MCF 10A (cell line): ENCODE results near the gene TMBIM4. TPM values are rescaled to one million over a fixed set of nuclear protein-coding genes. Genes with fewer than 3 reads are reported as not detected.

Experiments used
- BruUV-seq: library from RNA; stranded (reverse); fragments of 400-500 nt; replicated peaks from 2 replicates; lab custom pipeline; 2021; lab: Mats Ljungman, UMichigan
- CTCF ChIA-PET: fragments of 300-600 bp; sonication (Branson Sonifier 250); formaldehyde crosslinking; extraction: SDS; loops from one replicate; lab custom pipeline; 2021; ENCODE audit warnings: antibody characterized with exemption, inconsistent platforms; lab: Yijun Ruan, JAX
- POLR2A ChIA-PET: fragments of 300-600, 350-650 bp; sonication (Branson Sonifier 250); formaldehyde crosslinking; extraction: SDS; loops from one replicate; lab custom pipeline; 2020; ENCODE audit warnings: antibody characterized with exemption, inconsistent platforms; lab: Yijun Ruan, JAX
- DNase-seq: peaks from one replicate; pipeline ENCODE4 v3.0.0-alpha.2; 2018; ENCODE audit not compliant: unreplicated experiment
- H3K27ac Mint-ChIP-seq: one replicate; pipeline ENCODE4 v1.8.0; 2022; ENCODE audit warnings: mild to moderate bottlenecking, low read depth, mixed read lengths; ENCODE audit not compliant: unreplicated experiment
- H3K27me3 Mint-ChIP-seq: one replicate; pipeline ENCODE4 v1.8.0; 2022; ENCODE audit warnings: mixed read lengths; ENCODE audit not compliant: insufficient read depth, unreplicated experiment
- H3K36me3 Mint-ChIP-seq: one replicate; pipeline ENCODE4 v1.8.0; 2022; ENCODE audit warnings: mild to moderate bottlenecking, moderate library complexity, mixed read lengths; ENCODE audit not compliant: insufficient read depth, unreplicated experiment
- H3K4me1 Mint-ChIP-seq: one replicate; pipeline ENCODE4 v1.8.0; 2022; ENCODE audit warnings: mixed read lengths; ENCODE audit not compliant: insufficient read depth, unreplicated experiment
- H3K4me3 Mint-ChIP-seq: one replicate; pipeline ENCODE4 v1.8.0; 2022; ENCODE audit warnings: mild to moderate bottlenecking, moderate library complexity, mixed read lengths; ENCODE audit not compliant: unreplicated experiment
- H3K9me3 Mint-ChIP-seq: one replicate; pipeline ENCODE4 v1.8.0; 2022; ENCODE audit warnings: mixed read lengths; ENCODE audit not compliant: unreplicated experiment
- intact Hi-C: fragments of 100-400 bp; cut with micrococcal nuclease; formaldehyde crosslinking; loops from 2 replicates; pipeline ENCODE4 v1.14.1; 2022
- total RNA-seq: library from RNA; stranded (reverse); gene quantifications from 2 replicates; pipeline ENCODE4 v1.2.3, GENCODE V29; 2022
- TF ChIP-seq, protein P1 (sequence below): fragments of 200-600 bp; IDR thresholded peaks from one replicate; pipeline ENCODE4 v1.8.0; 2022; ENCODE audit warnings: antibody characterized with exemption, mild to moderate bottlenecking; ENCODE audit not compliant: unreplicated experiment

The TMBIM4 gene
- total RNA-seq, 1 experiment from 2014 or later = 74.3 TPM

DNA sequence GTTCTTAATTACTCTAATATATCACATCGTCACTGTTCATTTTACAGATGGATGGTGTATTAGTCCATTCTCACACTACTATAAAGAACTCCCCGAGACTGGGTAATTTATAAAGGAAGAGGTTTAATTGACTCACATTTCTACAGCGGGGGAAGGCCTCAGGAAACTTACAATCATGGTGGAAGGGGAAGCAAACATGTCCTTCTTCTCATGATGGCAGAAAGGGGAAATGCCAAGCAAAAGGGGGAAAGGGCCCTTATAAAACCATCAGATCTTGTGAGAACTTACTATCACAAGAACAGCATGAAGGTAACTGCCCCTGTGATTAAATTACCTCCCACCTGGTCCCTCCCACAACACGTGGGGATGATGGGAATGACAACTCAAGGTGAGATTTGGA is 6.5 kb downstream of the TMBIM4 start:
- POLR2A ChIA-PET = no interaction called here
- no peak for DNase-seq

DNA sequence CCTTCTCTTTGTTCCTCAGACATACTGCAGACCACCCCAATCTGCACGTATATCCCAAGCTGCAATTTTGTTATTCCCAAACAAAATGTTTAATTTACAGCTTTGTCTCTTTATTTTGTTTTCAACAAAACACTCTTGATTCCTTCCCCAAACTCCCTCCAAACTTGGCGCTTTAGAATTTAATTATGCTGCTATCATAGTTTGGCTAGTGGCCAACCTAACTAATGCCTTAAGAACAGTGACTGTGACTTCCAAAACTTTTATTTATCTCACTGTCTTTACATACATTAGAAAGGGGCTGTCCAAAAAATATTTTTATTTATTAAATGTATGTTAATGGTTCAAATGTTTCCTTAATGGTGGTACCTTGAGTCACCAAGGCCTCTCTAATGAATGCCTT is 7.1 kb downstream of the TMBIM4 start:
- no TSS peak for BruUV-seq
- ChIA-PET CTCF (interaction anchor here (0.7 to 1.2 kb wide), 2 partner anchors 18 to 1368 kb away, joined by 3 to 4 read pairs; no protein-coding TSS in a partner anchor), POLR2A (interaction anchor here (0.6 kb wide), 1 partner anchor 489 kb away, joined by 3 read pairs; no protein-coding TSS in a partner anchor)
- Mint-ChIP-seq H3K27me3 (no peaks in the 10 kb centered on the region), H3K27ac (no peak overlapping the region), H3K4me3 (no peak overlapping the region), H3K36me3 (peaks cover 30% of the 10 kb centered on the region), H3K9me3 (no peaks in the 10 kb centered on the region), H3K4me1 (peaks cover 6% of the 10 kb centered on the region)
- TF ChIP-seq, protein P1, sequence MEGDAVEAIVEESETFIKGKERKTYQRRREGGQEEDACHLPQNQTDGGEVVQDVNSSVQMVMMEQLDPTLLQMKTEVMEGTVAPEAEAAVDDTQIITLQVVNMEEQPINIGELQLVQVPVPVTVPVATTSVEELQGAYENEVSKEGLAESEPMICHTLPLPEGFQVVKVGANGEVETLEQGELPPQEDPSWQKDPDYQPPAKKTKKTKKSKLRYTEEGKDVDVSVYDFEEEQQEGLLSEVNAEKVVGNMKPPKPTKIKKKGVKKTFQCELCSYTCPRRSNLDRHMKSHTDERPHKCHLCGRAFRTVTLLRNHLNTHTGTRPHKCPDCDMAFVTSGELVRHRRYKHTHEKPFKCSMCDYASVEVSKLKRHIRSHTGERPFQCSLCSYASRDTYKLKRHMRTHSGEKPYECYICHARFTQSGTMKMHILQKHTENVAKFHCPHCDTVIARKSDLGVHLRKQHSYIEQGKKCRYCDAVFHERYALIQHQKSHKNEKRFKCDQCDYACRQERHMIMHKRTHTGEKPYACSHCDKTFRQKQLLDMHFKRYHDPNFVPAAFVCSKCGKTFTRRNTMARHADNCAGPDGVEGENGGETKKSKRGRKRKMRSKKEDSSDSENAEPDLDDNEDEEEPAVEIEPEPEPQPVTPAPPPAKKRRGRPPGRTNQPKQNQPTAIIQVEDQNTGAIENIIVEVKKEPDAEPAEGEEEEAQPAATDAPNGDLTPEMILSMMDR = no peak
- intact Hi-C loops = no loop called here
- no peak for DNase-seq

More for the DNA sequence above, 6.5 kb downstream of the TMBIM4 start:
- CTCF ChIA-PET = no interaction called here
- H3K36me3 Mint-ChIP-seq = peaks cover 32% of the 10 kb centered on the region
- H3K27ac Mint-ChIP-seq = no peak overlapping the region
- peaks cover 11% of the 10 kb centered on the region for H3K4me1 Mint-ChIP-seq
- BruUV-seq = no TSS peak
- intact Hi-C loops = no loop called here
- no peaks in the 10 kb centered on the region for H3K9me3 Mint-ChIP-seq
- no peak overlapping the region for H3K4me3 Mint-ChIP-seq
- H3K27me3 Mint-ChIP-seq = no peaks in the 10 kb centered on the region
- TF ChIP-seq, protein P1 = no peak

DNA sequence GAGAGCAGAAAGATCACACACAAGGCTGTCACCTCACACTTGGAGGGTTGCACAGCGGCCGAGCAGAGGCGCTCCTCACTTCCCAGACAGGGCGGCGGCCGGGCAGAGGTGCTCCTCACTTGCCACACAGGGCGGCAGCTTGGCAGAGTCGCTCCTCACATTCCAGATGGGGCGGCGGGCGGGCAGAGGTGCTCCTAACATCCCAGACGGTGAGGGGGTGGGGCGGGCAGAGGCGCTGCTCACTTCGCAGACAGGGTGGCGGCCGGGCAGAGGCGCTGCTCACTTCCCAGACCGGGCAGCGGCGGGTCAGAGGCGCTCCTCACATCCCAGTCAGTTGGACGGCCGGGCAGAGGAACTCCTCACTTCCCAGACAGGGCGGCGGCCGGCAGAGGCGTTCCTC is 9.1 kb downstream of the TMBIM4 start:
- Mint-ChIP-seq H3K4me3 (no peak overlapping the region), H3K4me1 (peaks cover 6% of the 10 kb centered on the region), H3K27me3 (no peaks in the 10 kb centered on the region), H3K27ac (no peak overlapping the region), H3K9me3 (no peaks in the 10 kb centered on the region), H3K36me3 (peaks cover 21% of the 10 kb centered on the region)
- DNase-seq = no peak
- ChIA-PET CTCF (interaction anchor here (0.9 kb wide), 1 partner anchor 9 kb away, joined by 3 read pairs; the partner anchor contains the start of gene TMBIM4), POLR2A (no interaction called here)
- BruUV-seq = no TSS peak
- TF ChIP-seq, protein P1 = no peak
- intact Hi-C loops = no loop called here

DNA sequence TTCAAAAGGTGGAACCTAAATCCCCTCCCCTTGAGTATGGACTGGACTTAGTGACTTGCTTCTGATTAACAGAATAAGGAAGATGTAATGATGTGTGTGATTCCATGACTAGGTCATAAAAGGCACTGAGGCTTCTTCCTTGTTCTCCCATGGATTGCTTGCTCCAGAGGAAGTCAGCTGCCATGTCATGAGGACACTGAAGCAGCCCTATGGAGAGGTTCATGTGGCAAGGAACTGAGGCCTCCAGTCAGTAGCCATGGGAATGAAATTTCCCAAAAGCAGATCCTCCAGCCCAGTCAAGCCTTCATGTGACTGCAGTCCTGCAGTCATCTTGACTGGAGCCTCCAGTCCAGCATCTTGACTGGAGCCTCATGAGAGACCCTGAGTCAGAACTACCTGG is 10.7 kb downstream of the TMBIM4 start:
- intact Hi-C loops = no loop called here

More for the DNA sequence above, 10.7 kb downstream of the TMBIM4 start:
- Mint-ChIP-seq H3K4me1 (peaks cover 13% of the 10 kb centered on the region), H3K9me3 (no peaks in the 10 kb centered on the region), H3K4me3 (no peak overlapping the region), H3K36me3 (peaks cover 14% of the 10 kb centered on the region), H3K27ac (no peak overlapping the region), H3K27me3 (no peaks in the 10 kb centered on the region)
- POLR2A ChIA-PET = interaction anchor here (3.5 kb wide), 1 partner anchor 10 kb away, joined by 19 read pairs; the partner anchor contains the start of gene TMBIM4
- BruUV-seq = no TSS peak
- DNase-seq = no peak
- TF ChIP-seq, protein P1 = no peak
- CTCF ChIA-PET = interaction anchor here (0.7 to 2.6 kb wide), 5 partner anchors 9 to 111 kb away, joined by 3 to 13 read pairs (median 7); partner anchors contain the start of gene TMBIM4
